Glomerular endothelial cell (primary cell): ENCODE measurements around the gene FGGY. TPM values are rescaled to one million over a fixed set of nuclear protein-coding genes. Genes with fewer than 3 reads are reported as not detected.

Experiments used
- DNase-seq: peaks from one replicate; pipeline ENCODE4 v3.0.0-alpha.2; 2011; ENCODE audit warnings: low read depth, low spot score; ENCODE audit errors: extremely low read depth
- total RNA-seq: library from RNA; depleted of rRNA; stranded (reverse); fragments of >200 nt; gene quantifications from 2 replicates; pipeline ENCODE4 v1.2.3, GENCODE V29; 2015

FGGY gene
- total RNA-seq, 1 donor from 2014 or later: 5.8 TPM

GRCh38 chr1:59409986-59410385, 113.1 kb downstream of the FGGY start:
- DNase-seq: no peak

- DNase-seq: no peak
Measured at GRCh38 chr1:59410457-59410856, 113.6 kb downstream of the FGGY start.

GRCh38 chr1:59411147-59411546, 114.3 kb downstream of the FGGY start:
- DNase-seq: no peak

DNA sequence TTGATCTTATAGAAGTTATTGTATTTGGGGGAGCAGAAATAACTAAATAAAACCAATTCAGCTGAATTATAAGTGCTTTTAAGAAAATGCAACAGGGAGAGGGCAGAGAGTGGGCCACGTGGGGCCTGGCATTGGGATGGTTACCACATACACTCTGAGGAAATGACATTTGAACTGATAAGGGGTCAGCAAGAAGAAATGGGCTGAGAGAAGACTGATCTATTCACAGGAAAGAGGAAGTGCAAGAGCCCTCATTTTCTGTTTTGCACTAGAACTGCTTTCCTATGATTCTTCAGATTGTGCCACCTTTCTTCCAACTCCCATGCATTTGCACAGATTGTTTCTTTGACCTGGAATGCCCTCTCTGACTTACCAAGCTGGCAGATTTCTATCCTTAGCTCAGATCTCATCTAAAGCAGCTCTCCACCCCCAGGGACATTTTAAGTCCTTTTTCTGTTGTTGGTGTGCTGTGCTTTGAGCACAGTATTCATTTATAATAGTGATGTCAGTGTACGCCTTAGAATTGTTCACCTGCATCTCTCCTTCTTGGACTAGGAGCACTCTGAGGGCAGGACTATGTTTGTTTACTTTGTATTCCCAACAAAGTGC, 115.9 kb downstream of the FGGY start:
- no peak for DNase-seq

- no peak for DNase-seq
Measured at GRCh38 chr1:59413327-59413720, 116.4 kb downstream of the FGGY start.

DNA sequence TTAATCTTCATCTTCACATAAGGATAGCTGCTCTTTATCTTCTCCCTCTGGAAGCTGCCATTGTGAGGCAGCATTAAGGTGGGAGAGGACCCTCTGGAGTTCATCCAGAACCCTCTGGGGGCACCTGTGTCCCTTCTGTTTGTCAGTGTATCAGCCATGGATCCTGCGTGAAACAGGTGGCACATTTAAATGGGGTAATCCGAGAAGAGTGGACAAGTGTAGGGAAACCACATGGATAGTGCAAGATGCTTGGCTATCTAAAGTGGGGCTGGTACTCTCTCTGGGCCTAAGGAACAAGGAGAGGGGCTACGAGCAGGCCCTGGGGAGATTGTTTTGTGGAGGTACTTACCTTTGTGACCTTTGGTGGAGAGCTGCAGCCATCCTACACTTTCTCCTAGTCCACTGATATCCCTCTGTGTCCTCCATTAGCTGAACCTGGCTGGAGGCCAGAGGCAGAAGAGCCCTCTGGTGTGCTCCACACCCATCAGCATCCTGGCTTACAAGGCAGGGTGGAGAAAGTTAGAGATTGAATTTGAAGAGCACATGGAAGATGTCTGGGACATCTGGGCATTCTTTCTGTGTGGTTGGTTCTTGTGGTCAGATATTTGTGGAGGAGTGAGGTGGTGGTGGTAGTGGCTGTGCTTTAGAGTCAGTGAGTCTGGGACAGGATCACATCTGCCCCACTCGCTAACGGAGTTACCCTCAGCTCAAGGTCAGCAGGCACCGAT, 117.7 kb downstream of the FGGY start:
- DNase-seq: no peak

DNA sequence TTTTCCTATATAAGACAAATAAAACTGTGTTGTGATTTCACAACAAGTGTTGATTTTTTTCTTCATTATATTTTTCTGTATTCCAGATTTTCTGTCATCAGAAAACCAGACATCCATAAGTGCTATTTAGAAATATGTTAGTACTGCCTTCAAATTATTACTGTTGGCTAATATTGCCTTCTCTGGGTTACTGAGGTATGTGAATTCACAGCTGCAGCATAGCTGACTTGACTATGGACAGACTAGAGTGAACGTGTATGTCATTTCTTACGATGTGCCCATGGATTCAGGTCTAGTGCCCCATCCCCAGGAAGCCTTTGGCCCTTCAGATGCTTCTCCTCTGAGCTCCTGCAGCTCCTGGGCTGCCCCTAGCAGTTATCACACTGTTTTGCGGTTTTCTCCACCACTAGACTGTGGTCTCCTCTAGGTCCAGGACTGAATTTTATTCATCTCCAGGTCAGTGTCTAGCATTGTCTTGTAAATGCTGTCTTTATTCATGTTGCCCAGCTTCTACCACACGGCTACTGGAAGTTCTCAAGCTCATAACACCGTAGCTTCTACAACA, 118.5 kb downstream of the FGGY start:
- no peak for DNase-seq

DNA sequence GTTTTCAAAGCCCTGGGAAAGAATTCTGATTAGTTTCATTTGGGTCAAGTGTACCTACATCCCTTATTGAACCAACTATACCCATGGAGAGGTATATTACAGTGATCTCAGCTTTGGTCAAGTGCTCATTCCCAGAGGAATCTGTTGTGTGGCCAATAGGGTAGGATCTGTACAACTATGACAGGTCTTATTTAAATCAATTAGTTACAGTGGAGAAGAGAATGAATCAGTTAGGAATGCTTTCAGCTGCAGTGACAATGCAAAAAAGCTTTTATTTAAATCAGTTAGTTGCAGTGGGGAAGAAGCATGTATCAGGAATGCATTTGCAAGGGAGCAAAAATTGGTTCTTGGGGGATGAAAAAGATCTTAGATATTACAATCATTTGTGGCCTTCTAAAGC, 119.0 kb downstream of the FGGY start:
- no peak for DNase-seq

DNA sequence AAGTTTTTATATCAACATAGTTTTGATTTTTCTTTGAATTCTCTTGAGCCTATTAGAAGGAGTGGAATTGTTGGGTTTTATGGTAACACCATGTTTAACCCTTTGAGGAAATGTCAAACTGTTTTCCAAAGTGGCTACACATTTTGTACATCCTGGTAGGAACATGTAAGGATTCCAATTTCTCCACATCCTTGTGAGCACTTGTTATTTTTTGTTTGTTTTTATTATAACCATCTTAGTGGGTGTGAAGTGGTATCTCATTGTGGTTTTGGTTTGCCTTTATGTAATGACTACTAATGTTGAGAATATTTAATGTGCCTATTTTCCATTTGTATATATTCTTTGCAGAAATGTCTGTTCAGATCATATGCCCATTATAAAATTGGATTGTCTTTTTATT, 120.5 kb downstream of the FGGY start:
- no peak for DNase-seq

DNA sequence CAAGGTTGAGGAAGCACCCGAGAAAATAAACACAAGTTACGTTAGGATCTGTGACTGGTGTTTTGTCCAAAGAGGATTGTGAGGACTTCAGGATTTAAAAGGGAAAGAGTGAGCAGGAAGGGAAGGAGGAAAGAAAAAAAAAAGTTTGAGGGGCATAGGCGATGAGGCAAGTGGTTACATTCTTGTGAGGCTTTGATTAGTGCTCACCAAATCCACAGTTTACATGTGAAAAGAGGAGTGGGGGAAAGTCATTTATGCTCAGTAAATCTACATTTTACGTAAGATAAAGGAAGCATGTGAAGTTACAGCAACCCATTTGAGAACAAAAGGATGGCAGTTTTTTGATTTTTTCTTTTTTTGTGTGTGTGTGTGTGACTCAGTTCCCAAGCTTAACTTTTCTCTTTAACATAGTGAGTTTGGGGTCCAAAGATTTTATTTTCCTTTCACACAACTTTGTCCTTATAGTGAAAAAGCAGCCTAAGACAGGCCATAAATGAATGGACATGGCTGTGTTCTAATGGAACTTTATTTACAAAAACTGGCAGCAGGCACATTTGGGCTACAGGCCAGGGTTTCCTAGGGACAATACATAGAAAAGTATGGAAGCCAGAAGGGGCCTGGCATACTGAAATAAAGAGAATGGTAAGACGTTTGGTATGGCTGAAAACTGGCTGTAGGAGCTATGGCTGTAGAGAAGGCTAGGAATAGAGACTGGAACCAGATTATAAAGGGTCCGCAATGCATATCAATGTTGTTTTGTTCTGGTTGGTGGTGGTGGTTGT, 121.7 kb downstream of the FGGY start:
- DNase-seq: no peak

DNA sequence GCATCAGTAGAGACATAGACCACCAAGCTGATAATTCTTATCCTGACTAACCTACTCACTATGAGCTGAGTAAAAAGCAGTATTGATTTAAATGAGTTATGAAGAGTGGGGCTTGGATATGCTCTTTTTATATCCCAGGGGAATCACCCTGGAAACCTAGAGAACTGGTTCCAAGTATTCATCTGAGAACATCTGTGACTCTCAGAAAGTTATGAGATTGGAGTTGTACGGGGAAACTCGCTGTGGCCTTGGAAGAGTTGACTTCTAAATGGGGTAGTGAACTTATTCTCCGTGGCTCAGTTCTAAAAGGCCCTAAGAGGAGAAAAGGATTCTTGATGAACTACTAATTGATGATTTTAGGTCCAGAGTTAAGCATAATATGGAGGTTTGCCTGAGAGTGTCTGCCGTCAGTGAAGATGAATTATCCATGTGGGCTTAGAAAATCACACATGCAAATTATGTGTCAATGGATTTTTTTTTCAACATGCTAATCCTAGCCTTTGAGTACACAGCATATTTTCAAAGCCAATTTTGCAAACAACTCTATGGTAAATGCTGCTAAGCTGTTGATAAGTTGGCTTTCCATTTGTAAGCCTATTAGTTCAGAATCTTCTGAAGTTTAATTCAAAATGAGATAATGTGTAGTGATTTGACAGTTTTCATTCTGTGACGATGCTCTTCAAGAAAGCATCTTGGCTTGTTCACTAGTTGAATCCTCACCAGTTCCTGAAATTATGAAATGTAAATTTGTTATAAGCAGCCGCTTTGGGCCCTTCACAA, 122.7 kb downstream of the FGGY start:
- no peak for DNase-seq

GRCh38 chr1:59421232-59421920, 124.5 kb downstream of the FGGY start:
- no peak for DNase-seq

- DNase-seq: peak; percentile 93
Measured at GRCh38 chr1:59422921-59423575, 126.2 kb downstream of the FGGY start.

DNA sequence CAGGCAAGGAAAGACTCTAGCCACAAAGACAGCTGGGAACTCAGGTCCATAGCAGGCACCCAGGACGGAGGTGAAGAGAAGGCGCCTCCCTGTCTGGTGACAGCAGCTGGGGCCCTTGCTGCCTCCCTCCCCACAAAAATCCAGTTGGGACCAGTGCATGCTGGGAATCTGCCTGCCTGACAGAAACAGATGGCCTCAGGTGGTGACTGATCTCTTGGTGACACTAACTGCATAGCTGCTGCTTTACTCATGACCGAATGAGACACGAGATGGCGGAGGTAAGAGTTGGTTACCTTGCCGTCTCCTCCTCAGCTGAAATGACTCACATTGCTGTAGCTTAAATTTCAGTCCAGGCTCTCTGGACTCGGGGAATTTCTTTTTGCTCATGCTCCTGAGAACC, 130.3 kb downstream of the FGGY start:
- no peak for DNase-seq

DNA sequence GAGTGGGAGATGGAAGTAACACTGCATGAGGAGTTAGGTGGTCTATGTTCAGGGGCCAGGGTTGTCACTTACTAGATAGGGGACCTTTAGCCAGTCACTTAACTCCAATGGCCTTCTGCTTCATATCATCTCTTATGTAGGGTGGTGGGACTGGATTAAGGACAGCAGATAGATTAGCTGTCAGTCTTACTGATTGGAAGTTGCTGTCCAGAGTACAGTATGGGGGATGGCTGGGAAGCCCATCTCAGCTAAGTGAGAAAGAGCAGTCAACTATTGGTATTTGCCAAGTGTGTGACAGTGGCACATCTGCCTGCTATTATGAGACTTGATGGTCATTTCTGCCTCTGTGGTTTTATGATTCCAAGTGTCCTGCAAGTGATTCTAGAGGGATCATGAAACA, 130.9 kb downstream of the FGGY start:
- no peak for DNase-seq

GRCh38 chr1:59428828-59429227, 131.9 kb downstream of the FGGY start:
- DNase-seq: no peak

- DNase-seq: no peak
Measured at GRCh38 chr1:59429656-59430055, 132.8 kb downstream of the FGGY start.

GRCh38 chr1:59431566-59432294, 134.8 kb downstream of the FGGY start:
- DNase-seq: no peak
